Medulla oblongata (tissue), 1 donor: ENCODE data around the gene INPPL1.

ENCODE experiments used
- DNase-seq: peaks from one replicate; pipeline ENCODE4 v3.0.0-alpha.2; 2015; ENCODE audit errors: extremely low spot score

INPPL1 gene

GRCh38 chr11:72218251-72218745, 6.3 kb upstream of the INPPL1 start:
- DNase-seq, result no peak

- no peak for DNase-seq
Measured at GRCh38 chr11:72220696-72221363, 3.7 kb upstream of the INPPL1 start.

GRCh38 chr11:72221386-72222075, 3.0 kb upstream of the INPPL1 start:
- DNase-seq, result no peak

- no peak for DNase-seq
Measured at GRCh38 chr11:72222106-72222891, 2.3 kb upstream of the INPPL1 start.

GRCh38 chr11:72222907-72223614, 1.5 kb upstream of the INPPL1 start:
- DNase-seq, result peak; percentile 92

- peak; percentile 57 for DNase-seq
Measured at GRCh38 chr11:72223615-72224563, 678 bp upstream of the INPPL1 start.

GRCh38 chr11:72225411-72225951, 914 bp downstream of the INPPL1 start:
- DNase-seq, result no peak

- no peak for DNase-seq
Measured at GRCh38 chr11:72226701-72227100, 2.1 kb downstream of the INPPL1 start.

DNA sequence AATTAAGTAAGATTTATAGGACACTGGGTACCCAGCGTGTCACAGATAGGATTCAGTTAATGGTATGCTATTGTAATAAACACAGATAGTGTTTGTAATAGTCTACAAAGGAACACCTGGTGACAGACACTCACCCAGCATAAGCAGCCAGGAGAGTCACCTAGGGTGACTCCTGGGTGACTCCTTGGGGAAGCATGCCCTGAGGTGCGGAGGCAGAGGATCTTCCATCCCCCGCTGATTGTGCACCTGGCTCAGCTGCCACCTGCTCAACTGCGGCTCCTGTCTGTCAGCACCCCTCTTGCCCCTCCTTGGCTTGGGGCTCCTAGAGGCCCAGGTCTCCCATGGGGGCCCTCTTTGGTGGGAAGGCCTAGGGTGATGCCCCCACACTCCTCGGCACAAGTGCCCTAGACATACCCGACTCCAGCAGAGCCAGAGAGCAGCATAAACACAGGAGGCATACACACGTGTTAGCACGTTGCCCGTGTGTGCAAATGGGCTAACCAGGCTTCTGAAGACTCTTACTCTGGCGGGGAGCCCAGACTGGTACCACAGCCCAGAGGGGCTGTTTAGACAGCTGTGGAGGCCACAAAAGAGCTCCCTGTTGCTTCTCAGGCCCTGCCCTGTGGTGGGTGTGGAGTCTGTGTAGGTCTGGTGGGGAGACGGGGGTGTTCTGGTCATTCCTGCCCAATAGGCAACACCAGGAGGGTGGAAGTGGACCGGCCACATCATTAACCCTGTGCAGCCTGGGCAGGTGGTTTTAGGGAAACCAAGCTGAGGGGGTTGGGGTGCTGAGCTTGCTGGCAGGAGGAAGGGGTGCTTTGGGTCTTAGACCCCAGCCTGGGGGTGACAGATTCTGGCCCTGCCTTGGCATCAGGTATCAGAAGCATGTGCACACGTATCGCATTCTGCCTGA, 3.0 kb downstream of the INPPL1 start:
- DNase-seq, result peak; percentile 65

DNA sequence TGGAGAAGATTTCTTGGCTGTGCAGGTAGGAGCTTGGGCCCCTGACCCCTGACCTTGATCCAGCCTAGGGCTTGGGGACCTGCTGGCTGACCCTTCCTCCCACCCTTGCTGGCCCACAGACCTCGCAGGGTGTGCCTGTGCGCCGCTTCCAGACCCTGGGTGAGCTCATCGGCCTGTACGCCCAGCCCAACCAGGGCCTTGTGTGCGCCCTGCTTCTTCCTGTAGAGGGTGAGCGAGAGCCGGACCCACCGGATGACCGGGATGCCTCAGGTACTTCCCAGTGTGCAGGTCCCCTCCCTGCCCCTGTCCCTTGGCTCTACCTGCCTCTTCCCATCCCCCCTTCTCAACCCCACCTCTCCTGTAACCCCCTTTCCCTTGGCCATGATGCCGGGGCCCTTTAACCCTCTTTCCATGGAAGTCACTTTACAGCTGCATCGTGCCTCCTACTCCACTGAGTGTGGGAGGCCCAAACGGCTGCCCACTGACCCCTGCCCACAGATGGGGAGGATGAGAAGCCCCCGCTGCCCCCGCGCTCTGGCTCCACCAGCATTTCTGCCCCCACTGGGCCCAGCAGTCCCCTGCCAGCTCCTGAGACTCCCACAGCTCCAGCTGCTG, 3.8 kb downstream of the INPPL1 start:
- no peak for DNase-seq

- no peak for DNase-seq
Measured at GRCh38 chr11:72228844-72229231, 4.3 kb downstream of the INPPL1 start.

DNA sequence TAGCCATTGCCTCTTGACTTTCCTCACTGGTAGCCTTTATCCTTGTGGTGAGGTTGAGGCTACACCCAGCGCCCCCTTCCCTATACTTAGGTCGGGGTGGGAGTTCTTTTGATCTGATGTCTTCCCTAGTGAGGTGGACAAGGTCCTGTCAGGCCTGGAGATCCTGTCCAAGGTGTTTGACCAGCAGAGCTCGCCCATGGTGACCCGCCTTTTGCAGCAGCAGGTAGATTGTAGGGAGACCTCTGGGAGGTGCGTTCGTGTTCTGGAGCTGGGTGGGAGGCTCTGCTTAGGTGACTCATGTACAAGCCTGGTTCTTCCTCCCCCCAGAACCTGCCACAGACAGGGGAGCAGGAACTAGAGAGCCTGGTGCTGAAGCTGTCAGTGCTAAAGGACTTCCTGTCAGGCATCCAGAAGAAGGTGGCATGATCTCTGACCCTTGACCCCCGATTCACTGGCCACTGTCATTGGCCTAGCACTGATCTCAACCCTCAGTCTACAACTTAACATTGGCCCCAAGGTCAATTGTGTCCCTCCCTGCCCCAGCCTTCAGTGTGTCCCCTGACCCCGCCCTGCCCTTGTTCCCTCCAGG, 4.9 kb downstream of the INPPL1 start:
- no peak for DNase-seq

GRCh38 chr11:72229925-72230763, 5.6 kb downstream of the INPPL1 start:
- no peak for DNase-seq

DNA sequence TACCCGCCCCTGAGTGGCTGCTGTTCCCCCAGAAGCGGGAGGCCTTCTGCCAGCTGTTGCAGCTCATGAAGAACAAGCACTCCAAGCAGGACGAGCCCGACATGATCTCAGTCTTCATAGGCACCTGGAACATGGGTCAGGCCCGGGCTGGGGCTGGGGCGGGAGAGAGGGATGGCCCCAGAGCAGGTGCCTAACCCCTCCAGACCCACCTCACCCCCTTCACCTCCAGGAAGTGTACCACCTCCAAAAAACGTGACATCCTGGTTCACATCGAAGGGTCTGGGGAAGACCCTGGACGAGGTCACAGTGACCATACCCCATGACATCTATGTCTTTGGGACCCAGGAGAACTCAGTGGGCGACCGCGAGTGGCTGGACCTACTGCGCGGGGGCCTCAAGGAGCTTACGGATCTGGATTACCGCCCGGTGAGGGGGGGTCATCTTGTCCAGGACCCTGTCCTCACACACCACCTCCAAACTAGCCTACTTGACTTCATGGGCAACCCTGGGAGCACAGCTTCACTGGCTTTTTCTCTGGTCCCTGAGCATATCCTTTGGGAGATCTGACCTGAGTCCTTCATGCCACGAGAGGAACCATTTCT, 6.3 kb downstream of the INPPL1 start:
- no peak for DNase-seq

DNA sequence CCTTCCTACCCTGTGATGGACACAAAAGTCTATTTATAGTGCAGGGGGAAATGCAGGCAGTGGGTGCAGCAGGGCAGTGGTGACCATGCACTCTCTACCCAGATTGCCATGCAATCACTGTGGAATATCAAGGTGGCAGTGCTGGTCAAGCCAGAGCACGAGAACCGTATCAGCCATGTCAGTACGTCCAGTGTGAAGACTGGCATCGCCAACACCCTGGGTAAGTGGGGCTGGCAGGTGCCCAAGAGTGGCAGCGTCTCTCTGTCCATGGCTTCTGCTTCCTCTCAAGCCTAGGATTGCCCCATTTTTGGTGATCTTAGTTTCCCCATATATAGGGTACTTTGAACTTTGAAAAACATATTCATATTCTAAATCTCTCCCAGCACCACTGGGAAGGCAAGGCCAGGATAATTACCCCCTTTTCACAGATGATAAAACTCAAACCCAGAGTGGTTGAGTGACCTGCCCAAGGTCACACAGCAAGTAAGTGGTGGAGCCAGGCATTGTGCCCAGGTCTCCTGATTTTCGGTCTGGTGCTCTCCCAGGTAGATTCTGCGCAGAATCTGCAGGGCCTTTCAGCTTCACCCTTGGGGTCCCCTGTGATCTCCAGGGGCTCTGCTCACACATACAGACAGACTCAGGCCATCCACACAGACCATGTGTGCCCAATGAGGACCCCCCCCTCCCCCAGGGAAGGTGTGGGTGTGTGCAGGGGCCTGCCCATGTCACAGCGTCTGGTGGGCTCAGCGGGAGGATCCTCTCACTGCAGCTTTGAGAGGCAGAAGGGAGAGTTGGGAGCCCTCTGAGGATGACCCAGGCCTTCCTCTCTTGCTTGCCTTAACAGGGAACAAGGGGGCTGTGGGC, 7.1 kb downstream of the INPPL1 start:
- no peak for DNase-seq
